GM23338 (cell line): ENCODE data around the gene LPCAT3. TPM values are rescaled to one million over a fixed set of nuclear protein-coding genes. Genes with fewer than 3 reads are reported as not detected.

Experiments
- ATAC-seq: fragments of 200-7000 bp; cut with Tn5 transposase; 3 replicates; pipeline ENCODE4 v1.9.1; 2020
- DNase-seq: peaks from one replicate; pipeline ENCODE4 v3.0.0-alpha.2; 2015; ENCODE audit warnings: low spot score
- H2AFZ ChIP-seq: fragments of 200-600 bp; sonication (generic); 2 replicates; pipeline ENCODE4 v1.8.0; 2016; ENCODE audit warnings: antibody characterized with exemption, mild to moderate bottlenecking, moderate library complexity
- H3F3A ChIP-seq: fragments of 200-600 bp; sonication (generic); replicated peaks from 2 replicates; pipeline ENCODE4 v1.8.0; 2017; ENCODE audit warnings: antibody characterized with exemption, mixed run types, low read depth
- H3K27ac ChIP-seq: fragments of 200-600 bp; sonication (generic); 2 replicates; pipeline ENCODE4 v1.6.1; 2016; ENCODE audit warnings: low read depth
- H3K27me3 ChIP-seq: fragments of 200-600 bp; sonication (generic); 2 replicates; pipeline ENCODE4 v1.8.0; 2016; ENCODE audit warnings: mild to moderate bottlenecking, mixed run types, moderate library complexity; ENCODE audit not compliant: insufficient read depth
- H3K36me3 ChIP-seq: fragments of 200-600 bp; sonication (generic); 2 replicates; pipeline ENCODE4 v1.8.0; 2016; ENCODE audit warnings: mild to moderate bottlenecking; ENCODE audit not compliant: insufficient read depth
- H3K4me1 ChIP-seq: fragments of 200-600 bp; sonication (generic); 2 replicates; pipeline ENCODE4 v1.8.0; 2016; ENCODE audit warnings: mild to moderate bottlenecking, moderate library complexity; ENCODE audit not compliant: insufficient read depth
- H3K4me2 ChIP-seq: fragments of 200-600 bp; sonication (generic); 2 replicates; pipeline ENCODE4 v1.7.1; 2017; ENCODE audit warnings: mixed run types
- H3K4me3 ChIP-seq: fragments of 200-600 bp; sonication (generic); 2 replicates; pipeline ENCODE4 v1.6.1; 2016; ENCODE audit warnings: mixed run types
- H3K79me2 ChIP-seq: fragments of 200-600 bp; sonication (generic); replicated peaks from 2 replicates; pipeline ENCODE4 v1.8.0; 2017; ENCODE audit warnings: mild to moderate bottlenecking; ENCODE audit not compliant: insufficient read depth
- H3K9me2 ChIP-seq: fragments of 200-600 bp; sonication (generic); 2 replicates; pipeline ENCODE4 v1.8.0; 2017; ENCODE audit not compliant: insufficient read depth
- H4K20me1 ChIP-seq: fragments of 200-600 bp; sonication (generic); replicated peaks from 2 replicates; pipeline ENCODE4 v1.8.0; 2017; ENCODE audit warnings: mild to moderate bottlenecking; ENCODE audit not compliant: insufficient read depth
- H3K27ac Mint-ChIP-seq: 2 replicates; pipeline ENCODE4 v1.8.0; 2020; ENCODE audit warnings: inconsistent platforms, mild to moderate bottlenecking, moderate library complexity, mixed read lengths
- H3K27me3 Mint-ChIP-seq: 3 replicates; pipeline ENCODE4 v1.8.0; 2022; ENCODE audit warnings: low read depth, mild to moderate bottlenecking, moderate library complexity, mixed read lengths, inconsistent platforms; ENCODE audit not compliant: insufficient read depth, poor library complexity
- H3K36me3 Mint-ChIP-seq: 3 replicates; pipeline ENCODE4 v1.8.0; 2021; ENCODE audit warnings: low read depth, mild to moderate bottlenecking, inconsistent platforms, moderate library complexity, mixed read lengths
- H3K4me1 Mint-ChIP-seq: 3 replicates; pipeline ENCODE4 v1.8.0; 2020; ENCODE audit warnings: mild to moderate bottlenecking, inconsistent platforms, mixed read lengths
- H3K4me3 Mint-ChIP-seq: 3 replicates; pipeline ENCODE4 v1.8.0; 2021; ENCODE audit warnings: moderate library complexity, mild to moderate bottlenecking, inconsistent platforms, mixed read lengths
- H3K9me3 Mint-ChIP-seq: 3 replicates; pipeline ENCODE4 v1.8.0; 2020; ENCODE audit warnings: moderate library complexity, mild to moderate bottlenecking, inconsistent platforms, mixed read lengths
- CREB1 ChIP-seq: fragments of 250-450 bp; sonication (Bioruptor Pico); IDR thresholded peaks from 2 replicates; pipeline ENCODE4 v1.5.0; 2020; ENCODE audit warnings: low read depth, mild to moderate bottlenecking, moderate library complexity
- EZH2 ChIP-seq: fragments of 200-600 bp; sonication (generic); IDR thresholded peaks from one replicate; pipeline ENCODE4 v1.8.0; 2017; ENCODE audit warnings: antibody characterized with exemption, mild to moderate bottlenecking, low read depth; ENCODE audit not compliant: unreplicated experiment
- EZH2phosphoT487 ChIP-seq: fragments of 200-600 bp; sonication (generic); IDR thresholded peaks from one replicate; pipeline ENCODE4 v1.8.1; 2018; ENCODE audit warnings: antibody characterized with exemption; ENCODE audit not compliant: unreplicated experiment
- STAT1 ChIP-seq: IDR thresholded peaks from one replicate; pipeline ENCODE4 v1.6.1; 2016; ENCODE audit warnings: antibody characterized with exemption; ENCODE audit not compliant: unreplicated experiment
- ZNF331 ChIP-seq: fragments of 250-450 bp; sonication (Bioruptor Pico); IDR thresholded peaks from 2 replicates; pipeline ENCODE4 v1.5.0; 2020; ENCODE audit warnings: low read depth, mild to moderate bottlenecking, moderate library complexity
- polyA plus RNA-seq: library from polyadenylated mRNA; unstranded; fragments of >200 nt; fragmentation: Nextera tagmentation; extraction: Ambion mirVana; gene quantifications from 2 replicates; pipeline ENCODE4 v1.2.1, GENCODE V29; 2016
- total RNA-seq: library from RNA; depleted of rRNA; stranded (reverse); fragments of >200 nt; shearing (Covaris generic); gene quantifications from 2 replicates; pipeline ENCODE4 v1.2.3, GENCODE V29; 2014
- TF ChIP-seq, protein P1 (sequence below): IDR thresholded peaks from 2 replicates; pipeline ENCODE4 v1.6.1; 2016; ENCODE audit warnings: antibody characterized with exemption
- TF ChIP-seq, protein P2 (sequence below): fragments of 250-450 bp; sonication (Bioruptor Pico); IDR thresholded peaks from 2 replicates; pipeline ENCODE4 v1.5.0; 2020; ENCODE audit warnings: mild to moderate bottlenecking, moderate library complexity
- TF ChIP-seq, protein P3 (sequence below), 2 experiments: fragments of 200-600 bp in 1 of 2; sonication (generic) in 1 of 2; conservative IDR thresholded peaks; 2 replicates each; pipeline versions ENCODE4 v1.5.1 to v1.6.1; 2016 to 2017; ENCODE audit warnings: antibody characterized with exemption in 2 of 2, low read depth in 2 of 2, mild to moderate bottlenecking in 2 of 2, moderate library complexity in 1 of 2

LPCAT3 gene
- total and polyA plus RNA-seq, 2 experiments from 2014 or later, result 21.4 to 51.5 TPM

DNA sequence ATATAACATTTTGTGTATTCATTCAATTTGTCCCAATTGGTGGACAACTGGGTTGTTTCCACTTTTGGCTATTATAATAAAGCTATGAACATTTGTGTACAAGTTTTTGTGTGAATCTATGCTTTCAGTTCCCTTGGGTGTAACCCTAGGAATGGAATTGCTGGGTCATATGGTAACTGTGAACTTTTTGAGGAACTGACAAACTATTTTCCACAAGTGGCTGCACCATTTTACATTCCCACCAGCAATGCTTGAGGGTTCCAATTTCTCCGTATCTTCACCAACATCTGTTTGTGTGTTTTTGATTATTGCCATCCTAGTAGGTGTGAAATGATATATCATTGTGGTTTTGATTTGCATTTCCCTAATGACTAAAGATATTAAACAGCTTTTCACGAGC is 13.0 kb downstream of the LPCAT3 start:
- Histone ChIP-seq H3K36me3 (no peaks in the 10 kb centered on the region; the same call in 1 of the 2 replicates), H3K27ac (no peak overlapping the region), H3K79me2 (peaks cover 21% of the 10 kb centered on the region; the same call in 1 of the 2 replicates), H3K27me3 (no peaks in the 10 kb centered on the region), H3K9me2 (no peaks in the 10 kb centered on the region), H4K20me1 (peaks cover 14% of the 10 kb centered on the region; the same call in 1 of the 2 replicates), H3K4me2 (no peak overlapping the region), H3K4me3 (no peak overlapping the region), H3F3A (no peaks in the 10 kb centered on the region), H2AFZ (no peak overlapping the region), H3K4me1 (no peaks in the 10 kb centered on the region)
- peaks cover 3% of the 10 kb centered on the region for H3K27me3 Mint-ChIP-seq
- DNase-seq (no peak), ATAC-seq (no peak)
- H3K4me1 Mint-ChIP-seq, result no peaks in the 10 kb centered on the region
- no peaks in the 10 kb centered on the region for H3K9me3 Mint-ChIP-seq
- no peak overlapping the region for H3K27ac Mint-ChIP-seq
- no peak overlapping the region for H3K4me3 Mint-ChIP-seq
- no peaks in the 10 kb centered on the region for H3K36me3 Mint-ChIP-seq
- TF ChIP-seq ZNF331 (CRISPR knock-in tag) (no peak), EZH2 (no peak), CREB1 (CRISPR knock-in tag) (no peak), EZH2phosphoT487 (no peak), STAT1 (no peak)
- TF ChIP-seq, protein P1, sequence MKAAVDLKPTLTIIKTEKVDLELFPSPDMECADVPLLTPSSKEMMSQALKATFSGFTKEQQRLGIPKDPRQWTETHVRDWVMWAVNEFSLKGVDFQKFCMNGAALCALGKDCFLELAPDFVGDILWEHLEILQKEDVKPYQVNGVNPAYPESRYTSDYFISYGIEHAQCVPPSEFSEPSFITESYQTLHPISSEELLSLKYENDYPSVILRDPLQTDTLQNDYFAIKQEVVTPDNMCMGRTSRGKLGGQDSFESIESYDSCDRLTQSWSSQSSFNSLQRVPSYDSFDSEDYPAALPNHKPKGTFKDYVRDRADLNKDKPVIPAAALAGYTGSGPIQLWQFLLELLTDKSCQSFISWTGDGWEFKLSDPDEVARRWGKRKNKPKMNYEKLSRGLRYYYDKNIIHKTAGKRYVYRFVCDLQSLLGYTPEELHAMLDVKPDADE, result no peak
- TF ChIP-seq, protein P2, sequence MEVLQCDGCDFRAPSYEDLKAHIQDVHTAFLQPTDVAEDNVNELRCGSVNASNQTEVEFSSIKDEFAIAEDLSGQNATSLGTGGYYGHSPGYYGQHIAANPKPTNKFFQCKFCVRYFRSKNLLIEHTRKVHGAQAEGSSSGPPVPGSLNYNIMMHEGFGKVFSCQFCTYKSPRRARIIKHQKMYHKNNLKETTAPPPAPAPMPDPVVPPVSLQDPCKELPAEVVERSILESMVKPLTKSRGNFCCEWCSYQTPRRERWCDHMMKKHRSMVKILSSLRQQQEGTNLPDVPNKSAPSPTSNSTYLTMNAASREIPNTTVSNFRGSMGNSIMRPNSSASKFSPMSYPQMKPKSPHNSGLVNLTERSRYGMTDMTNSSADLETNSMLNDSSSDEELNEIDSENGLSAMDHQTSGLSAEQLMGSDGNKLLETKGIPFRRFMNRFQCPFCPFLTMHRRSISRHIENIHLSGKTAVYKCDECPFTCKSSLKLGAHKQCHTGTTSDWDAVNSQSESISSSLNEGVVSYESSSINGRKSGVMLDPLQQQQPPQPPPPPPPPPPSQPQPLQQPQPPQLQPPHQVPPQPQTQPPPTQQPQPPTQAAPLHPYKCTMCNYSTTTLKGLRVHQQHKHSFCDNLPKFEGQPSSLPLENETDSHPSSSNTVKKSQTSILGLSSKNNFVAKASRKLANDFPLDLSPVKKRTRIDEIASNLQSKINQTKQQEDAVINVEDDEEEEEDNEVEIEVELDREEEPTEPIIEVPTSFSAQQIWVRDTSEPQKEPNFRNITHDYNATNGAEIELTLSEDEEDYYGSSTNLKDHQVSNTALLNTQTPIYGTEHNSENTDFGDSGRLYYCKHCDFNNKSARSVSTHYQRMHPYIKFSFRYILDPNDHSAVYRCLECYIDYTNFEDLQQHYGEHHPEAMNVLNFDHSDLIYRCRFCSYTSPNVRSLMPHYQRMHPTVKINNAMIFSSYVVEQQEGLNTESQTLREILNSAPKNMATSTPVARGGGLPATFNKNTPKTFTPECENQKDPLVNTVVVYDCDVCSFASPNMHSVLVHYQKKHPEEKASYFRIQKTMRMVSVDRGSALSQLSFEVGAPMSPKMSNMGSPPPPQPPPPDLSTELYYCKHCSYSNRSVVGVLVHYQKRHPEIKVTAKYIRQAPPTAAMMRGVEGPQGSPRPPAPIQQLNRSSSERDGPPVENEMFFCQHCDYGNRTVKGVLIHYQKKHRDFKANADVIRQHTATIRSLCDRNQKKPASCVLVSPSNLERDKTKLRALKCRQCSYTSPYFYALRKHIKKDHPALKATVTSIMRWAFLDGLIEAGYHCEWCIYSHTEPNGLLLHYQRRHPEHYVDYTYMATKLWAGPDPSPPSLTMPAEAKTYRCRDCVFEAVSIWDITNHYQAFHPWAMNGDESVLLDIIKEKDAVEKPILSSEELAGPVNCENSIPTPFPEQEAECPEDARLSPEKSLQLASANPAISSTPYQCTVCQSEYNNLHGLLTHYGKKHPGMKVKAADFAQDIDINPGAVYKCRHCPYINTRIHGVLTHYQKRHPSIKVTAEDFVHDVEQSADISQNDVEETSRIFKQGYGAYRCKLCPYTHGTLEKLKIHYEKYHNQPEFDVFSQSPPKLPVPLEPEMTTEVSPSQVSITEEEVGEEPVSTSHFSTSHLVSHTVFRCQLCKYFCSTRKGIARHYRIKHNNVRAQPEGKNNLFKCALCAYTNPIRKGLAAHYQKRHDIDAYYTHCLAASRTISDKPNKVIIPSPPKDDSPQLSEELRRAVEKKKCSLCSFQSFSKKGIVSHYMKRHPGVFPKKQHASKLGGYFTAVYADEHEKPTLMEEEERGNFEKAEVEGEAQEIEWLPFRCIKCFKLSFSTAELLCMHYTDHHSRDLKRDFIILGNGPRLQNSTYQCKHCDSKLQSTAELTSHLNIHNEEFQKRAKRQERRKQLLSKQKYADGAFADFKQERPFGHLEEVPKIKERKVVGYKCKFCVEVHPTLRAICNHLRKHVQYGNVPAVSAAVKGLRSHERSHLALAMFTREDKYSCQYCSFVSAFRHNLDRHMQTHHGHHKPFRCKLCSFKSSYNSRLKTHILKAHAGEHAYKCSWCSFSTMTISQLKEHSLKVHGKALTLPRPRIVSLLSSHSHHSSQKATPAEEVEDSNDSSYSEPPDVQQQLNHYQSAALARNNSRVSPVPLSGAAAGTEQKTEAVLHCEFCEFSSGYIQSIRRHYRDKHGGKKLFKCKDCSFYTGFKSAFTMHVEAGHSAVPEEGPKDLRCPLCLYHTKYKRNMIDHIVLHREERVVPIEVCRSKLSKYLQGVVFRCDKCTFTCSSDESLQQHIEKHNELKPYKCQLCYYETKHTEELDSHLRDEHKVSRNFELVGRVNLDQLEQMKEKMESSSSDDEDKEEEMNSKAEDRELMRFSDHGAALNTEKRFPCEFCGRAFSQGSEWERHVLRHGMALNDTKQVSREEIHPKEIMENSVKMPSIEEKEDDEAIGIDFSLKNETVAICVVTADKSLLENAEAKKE, result no peak
- TF ChIP-seq, protein P3, sequence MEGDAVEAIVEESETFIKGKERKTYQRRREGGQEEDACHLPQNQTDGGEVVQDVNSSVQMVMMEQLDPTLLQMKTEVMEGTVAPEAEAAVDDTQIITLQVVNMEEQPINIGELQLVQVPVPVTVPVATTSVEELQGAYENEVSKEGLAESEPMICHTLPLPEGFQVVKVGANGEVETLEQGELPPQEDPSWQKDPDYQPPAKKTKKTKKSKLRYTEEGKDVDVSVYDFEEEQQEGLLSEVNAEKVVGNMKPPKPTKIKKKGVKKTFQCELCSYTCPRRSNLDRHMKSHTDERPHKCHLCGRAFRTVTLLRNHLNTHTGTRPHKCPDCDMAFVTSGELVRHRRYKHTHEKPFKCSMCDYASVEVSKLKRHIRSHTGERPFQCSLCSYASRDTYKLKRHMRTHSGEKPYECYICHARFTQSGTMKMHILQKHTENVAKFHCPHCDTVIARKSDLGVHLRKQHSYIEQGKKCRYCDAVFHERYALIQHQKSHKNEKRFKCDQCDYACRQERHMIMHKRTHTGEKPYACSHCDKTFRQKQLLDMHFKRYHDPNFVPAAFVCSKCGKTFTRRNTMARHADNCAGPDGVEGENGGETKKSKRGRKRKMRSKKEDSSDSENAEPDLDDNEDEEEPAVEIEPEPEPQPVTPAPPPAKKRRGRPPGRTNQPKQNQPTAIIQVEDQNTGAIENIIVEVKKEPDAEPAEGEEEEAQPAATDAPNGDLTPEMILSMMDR (conservative IDR thresholded peaks at IDR 0.05; ENCODE audit: low read depth in 2 of 2), result no peak
